Measurements from ENCODE around the gene NSG1. TPM values are rescaled to one million over a fixed set of nuclear protein-coding genes. Genes with fewer than 3 reads are reported as not detected.

NSG1 gene
- total and polyA plus RNA-seq, 2 of the 4 experiments (the other 2 are of a cell fraction), result 0.72 to 1.6 TPM

DNA sequence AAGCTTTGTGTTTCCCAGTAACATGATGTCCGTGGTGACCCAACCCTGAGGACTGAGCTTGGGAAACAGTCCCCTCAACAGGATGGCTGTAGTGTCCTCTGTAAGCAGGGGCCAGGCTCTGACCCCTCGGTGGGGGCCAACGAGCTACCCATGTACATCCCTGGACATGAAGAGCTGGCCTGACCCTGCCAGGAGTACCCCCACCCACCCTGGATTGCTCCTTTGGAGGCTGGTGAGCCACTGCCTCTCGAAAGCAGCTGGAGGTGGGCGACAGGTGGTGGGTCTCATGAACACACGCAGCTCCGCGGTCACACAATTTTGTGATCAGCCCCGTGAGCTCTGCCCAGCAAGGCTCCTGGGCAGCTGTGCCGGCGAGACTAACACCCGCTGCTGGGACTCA lies 33.5 kb downstream of the NSG1 start:
- Histone ChIP-seq H2AK5ac (ENCODE audit: low read depth, low read length) (no peak overlapping the region), H2BK15ac (ENCODE audit: low read depth, low read length) (no peak overlapping the region), H3K14ac (replicated peaks; ENCODE audit: low read depth, low read length) (no peak overlapping the region), H3K27me3 (ENCODE audit: control insufficient read depth, insufficient read depth, low read length) (no peaks in the 10 kb centered on the region), H3K9me1 (ENCODE audit: insufficient read depth, low read length) (0 out of 2 replicates have a peak, but pooled peaks cover 4% of the 10 kb centered on the region), H3K9me3 (ENCODE audit: control insufficient read depth, insufficient read depth, low read length) (no peaks in the 10 kb centered on the region), H4K20me1 (ENCODE audit: insufficient read depth, low read length) (no peaks in the 10 kb centered on the region), H4K8ac (ENCODE audit: low read depth in 2 of 2, low read length in 2 of 2) (no peak overlapping the region), H3K4me1 (ENCODE audit: control insufficient read depth, insufficient read depth, low read length) (no peaks in the 10 kb centered on the region), H2BK120ac (ENCODE audit: low read depth, low read length) (no peak overlapping the region), H3K4me2 (ENCODE audit: low read depth, low read length) (no peak overlapping the region), H3K4ac (ENCODE audit: low read depth, low read length) (no peak overlapping the region), H3K23ac (ENCODE audit: low read depth, low read length) (no peak overlapping the region), H3K79me1 (ENCODE audit: low read depth in 1 of 2, low read length in 2 of 2) (no peaks in the 10 kb centered on the region), H2BK20ac (ENCODE audit: low read depth, low read length) (no peak overlapping the region), H3K56ac (ENCODE audit: extremely low read depth, insufficient read depth, low read length) (no peak overlapping the region), H2BK5ac (ENCODE audit: low read depth, low read length, poor library complexity, severe bottlenecking) (no peak overlapping the region), H3K4me3 (ENCODE audit: insufficient read depth, low read depth, low read length) (no peak overlapping the region), H3K18ac (ENCODE audit: low read depth, low read length) (no peak overlapping the region), H4K5ac (ENCODE audit: low read depth, low read length) (no peak overlapping the region), H4K91ac (ENCODE audit: insufficient read depth, low read depth, low read length) (no peak overlapping the region), H3K9ac (ENCODE audit: low read depth, low read length) (no peak overlapping the region), H2AK9ac (replicated peaks; ENCODE audit: low read depth, low read length, poor library complexity) (no peak overlapping the region), H3K36me3 (ENCODE audit: control insufficient read depth, insufficient read depth, low read length) (peaks cover 44% of the 10 kb centered on the region), H3K27ac (ENCODE audit: insufficient read depth, low read length) (no peak overlapping the region), H2AFZ (replicated peaks; ENCODE audit: low read length, poor library complexity) (no peak overlapping the region)
- ATAC-seq (ENCODE audit: low read depth), result no peak
- ChIA-PET POLR2A (ENCODE audit: unreplicated experiment) (no interaction called here), CTCF (interaction anchor here (1.5 kb wide), 1 partner anchor 25 kb away, joined by 3 read pairs; no protein-coding TSS in a partner anchor)
- intact Hi-C loops (cut with micrococcal nuclease) (no loop called here), in situ Hi-C loops (cut with MboI; ENCODE audit: low sequenced_read_pairs) (no loop called here), dilution Hi-C loops (cut with HindIII; ENCODE audit: low sequenced_read_pairs, unreplicated experiment) (no loop called here)
- no peak for TF ChIP-seq MAZ (IDR thresholded peaks at IDR 0.05; ENCODE audit: borderline replicate concordance, low read depth, low read length)
- no peak for TF ChIP-seq MXI1 (IDR thresholded peaks at IDR 0.05; ENCODE audit: borderline replicate concordance, low read depth, low read length)
- no peak for TF ChIP-seq NFE2L2 (IDR thresholded peaks at IDR 0.05; ENCODE audit: low read depth, low read length)
- TF ChIP-seq, protein P1, sequence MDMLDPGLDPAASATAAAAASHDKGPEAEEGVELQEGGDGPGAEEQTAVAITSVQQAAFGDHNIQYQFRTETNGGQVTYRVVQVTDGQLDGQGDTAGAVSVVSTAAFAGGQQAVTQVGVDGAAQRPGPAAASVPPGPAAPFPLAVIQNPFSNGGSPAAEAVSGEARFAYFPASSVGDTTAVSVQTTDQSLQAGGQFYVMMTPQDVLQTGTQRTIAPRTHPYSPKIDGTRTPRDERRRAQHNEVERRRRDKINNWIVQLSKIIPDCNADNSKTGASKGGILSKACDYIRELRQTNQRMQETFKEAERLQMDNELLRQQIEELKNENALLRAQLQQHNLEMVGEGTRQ (IDR thresholded peaks at IDR 0.05; ENCODE audit: low read depth, low read length), result no peak
- no peak for TF ChIP-seq RCOR1 (IDR thresholded peaks at IDR 0.05; ENCODE audit: insufficient replicate concordance, low read length)
- no peak for TF ChIP-seq FOS (IDR thresholded peaks at IDR 0.05; ENCODE audit: low read depth, low read length)
- no peak for TF ChIP-seq POLR2A (IDR thresholded peaks at IDR 0.05; ENCODE audit: low read depth, low read length)
- TF ChIP-seq MAFK (IDR thresholded peaks at IDR 0.05; ENCODE audit: low read depth, low read length), result no peak
- TF ChIP-seq, protein P2, sequence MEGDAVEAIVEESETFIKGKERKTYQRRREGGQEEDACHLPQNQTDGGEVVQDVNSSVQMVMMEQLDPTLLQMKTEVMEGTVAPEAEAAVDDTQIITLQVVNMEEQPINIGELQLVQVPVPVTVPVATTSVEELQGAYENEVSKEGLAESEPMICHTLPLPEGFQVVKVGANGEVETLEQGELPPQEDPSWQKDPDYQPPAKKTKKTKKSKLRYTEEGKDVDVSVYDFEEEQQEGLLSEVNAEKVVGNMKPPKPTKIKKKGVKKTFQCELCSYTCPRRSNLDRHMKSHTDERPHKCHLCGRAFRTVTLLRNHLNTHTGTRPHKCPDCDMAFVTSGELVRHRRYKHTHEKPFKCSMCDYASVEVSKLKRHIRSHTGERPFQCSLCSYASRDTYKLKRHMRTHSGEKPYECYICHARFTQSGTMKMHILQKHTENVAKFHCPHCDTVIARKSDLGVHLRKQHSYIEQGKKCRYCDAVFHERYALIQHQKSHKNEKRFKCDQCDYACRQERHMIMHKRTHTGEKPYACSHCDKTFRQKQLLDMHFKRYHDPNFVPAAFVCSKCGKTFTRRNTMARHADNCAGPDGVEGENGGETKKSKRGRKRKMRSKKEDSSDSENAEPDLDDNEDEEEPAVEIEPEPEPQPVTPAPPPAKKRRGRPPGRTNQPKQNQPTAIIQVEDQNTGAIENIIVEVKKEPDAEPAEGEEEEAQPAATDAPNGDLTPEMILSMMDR (conservative IDR thresholded peaks at IDR 0.05; ENCODE audit: low read depth, low read length), result no peak
- no peak for TF ChIP-seq RFX5 (IDR thresholded peaks at IDR 0.05; ENCODE audit: low read depth, low read length)
- TF ChIP-seq SMC3 (IDR thresholded peaks at IDR 0.05; ENCODE audit: low read depth, low read length), result no peak
- TF ChIP-seq CHD1 (IDR thresholded peaks at IDR 0.05; ENCODE audit: low read depth, low read length), result no peak
- no peak for TF ChIP-seq RAD21 (IDR thresholded peaks at IDR 0.05; ENCODE audit: low read length)
- no peak for TF ChIP-seq CEBPB (IDR thresholded peaks at IDR 0.05; ENCODE audit: low read depth, low read length)
- TF ChIP-seq BHLHE40 (IDR thresholded peaks at IDR 0.05; ENCODE audit: low read depth, low read length), result no peak
- TF ChIP-seq, protein P3, sequence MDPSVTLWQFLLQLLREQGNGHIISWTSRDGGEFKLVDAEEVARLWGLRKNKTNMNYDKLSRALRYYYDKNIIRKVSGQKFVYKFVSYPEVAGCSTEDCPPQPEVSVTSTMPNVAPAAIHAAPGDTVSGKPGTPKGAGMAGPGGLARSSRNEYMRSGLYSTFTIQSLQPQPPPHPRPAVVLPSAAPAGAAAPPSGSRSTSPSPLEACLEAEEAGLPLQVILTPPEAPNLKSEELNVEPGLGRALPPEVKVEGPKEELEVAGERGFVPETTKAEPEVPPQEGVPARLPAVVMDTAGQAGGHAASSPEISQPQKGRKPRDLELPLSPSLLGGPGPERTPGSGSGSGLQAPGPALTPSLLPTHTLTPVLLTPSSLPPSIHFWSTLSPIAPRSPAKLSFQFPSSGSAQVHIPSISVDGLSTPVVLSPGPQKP (IDR thresholded peaks at IDR 0.05; ENCODE audit: borderline replicate concordance, low read depth, low read length), result no peak
- BruUV-seq (replicated peaks), result no TSS peak
- WGBS, 2 experiments (ENCODE audit: extremely low coverage in 2 of 2, insufficient read length in 1 of 2), result 100% methylated on average over 1 of the region's 12 CpGs; no CpG with 5 or more reads in 1 of the 2 experiments
- no peak for DNase-seq
